Psoas muscle (tissue), 8 donors: ENCODE data around the gene HMGCS1. TPM values are rescaled to one million over a fixed set of nuclear protein-coding genes. Genes with fewer than 3 reads are reported as not detected.

Experiments
- ATAC-seq, 4 donors: fragments of 200-7000 bp; cut with Tn5 transposase; one replicate each; pipeline ENCODE4 v1.9.1; 2020; ENCODE audit warnings: moderate library complexity in 3 of 4, mild to moderate bottlenecking in 2 of 4
- DNase-seq, 2 donors: peaks; one replicate each; pipeline ENCODE4 v3.0.0-alpha.2; 2020
- H3K27ac ChIP-seq: fragments of 200-600 bp; one replicate; pipeline ENCODE4 v1.8.0; 2022
- H3K27me3 ChIP-seq, 3 donors: fragments of 200-600 bp in 1 of 3; one replicate each; pipeline versions ENCODE4 v1.6.1 to v1.8.0; 2013 to 2022; ENCODE audit warnings: low read length in 2 of 3, mild to moderate bottlenecking in 2 of 3, moderate library complexity in 1 of 3; ENCODE audit not compliant: insufficient read depth in 3 of 3
- H3K36me3 ChIP-seq, 2 donors: fragments of 200-600 bp in 1 of 2; one replicate each; pipeline versions ENCODE4 v1.6.1 to v1.8.0; 2013 to 2022; ENCODE audit warnings: low read depth in 1 of 2, mild to moderate bottlenecking in 1 of 2, moderate library complexity in 1 of 2; ENCODE audit not compliant: insufficient read depth in 1 of 2
- H3K4me1 ChIP-seq: fragments of 200-600 bp; one replicate; pipeline ENCODE4 v1.8.0; 2022
- H3K4me3 ChIP-seq: fragments of 200-600 bp; one replicate; pipeline ENCODE4 v1.8.0; 2022; ENCODE audit warnings: mild to moderate bottlenecking
- H3K9me3 ChIP-seq: fragments of 200-600 bp; one replicate; pipeline ENCODE4 v1.8.0; 2022
- CTCF ChIP-seq: fragments of 200-600 bp; IDR thresholded peaks from one replicate; pipeline ENCODE4 v1.8.0; 2022; ENCODE audit warnings: antibody characterized with exemption
- WGBS, 3 donors: extraction: QIAGEN DNeasy Blood & Tissue Kit; methylation state at CpG; one replicate each; pipeline versions ENCODE4 v1.1.6 to v1.1.7; 2013; 5-methylcytosine and 5-hydroxymethylcytosine counted together
- intact Hi-C, 2 donors: fragments of 100-400 bp; cut with DNase I; formaldehyde crosslinking; loops; one replicate each; pipeline versions ENCODE4 v1.11.0 to v1.14.2; 2022
- polyA plus RNA-seq, 3 donors: library from polyadenylated mRNA; stranded (reverse); fragments of 200-250 nt; gene quantifications; one replicate each; pipeline ENCODE4 v1.2.3, GENCODE V29; 2013
- total RNA-seq, 4 donors: library from RNA; stranded (reverse); fragmentation: NEBNext Ultra II Directional in 2 of 4; extraction: Animal tissue kit (Norgen Biotek cat#: 25700) in 2 of 4; gene quantifications; one replicate each; pipeline versions ENCODE4 v1.2.1 to v1.2.4, GENCODE V29; 2021 to 2023
- donor health status: healthy with polysubstance abuse.
- donor health status: DM: no; HTN: no; CAD: no; lungs with moderate emphysema.
- donor health status: Bipolar disorder and iron deficiency.
- donor health status: healthy.
- donor health status: DM: yes; HTN: yes; CAD: no.
- donor health status: DM: no; HTN: no; CAD: no.
- donor health status: DM: no; HTN: no; CAD: no.
- donor health status: DM: yes; HTN: yes; CAD: no.

The HMGCS1 gene
- total and polyA plus RNA-seq, 7 donors = 7.6 to 22.6 (median 14.7) TPM

GRCh38 chr5:43348861-43349363 lies 35.7 kb upstream of the HMGCS1 start:
- no peak for ATAC-seq

DNA sequence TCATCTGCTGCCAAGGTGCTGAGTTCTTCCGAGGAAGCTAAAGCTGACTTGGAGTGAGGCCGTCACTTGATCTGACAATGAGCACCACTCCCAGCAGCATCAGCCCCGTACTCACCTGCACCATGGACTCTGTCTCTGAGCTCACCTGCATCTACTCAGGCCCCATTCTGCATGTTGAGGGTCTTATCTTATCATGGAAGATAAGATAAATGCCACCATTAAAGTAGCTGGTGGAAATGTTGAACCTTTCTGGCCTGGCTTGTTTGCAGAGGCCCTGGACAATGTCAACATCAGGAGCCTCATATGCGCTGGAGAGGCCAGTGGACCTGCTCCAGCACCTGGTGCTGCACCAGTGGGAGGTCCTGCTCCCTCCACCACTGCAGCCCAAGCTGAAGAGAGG lies 35.0 kb upstream of the HMGCS1 start:
- H3K36me3 ChIP-seq = no peaks in the 10 kb centered on the region
- 82 to 93% (median 87%) methylated on average over 4 of the region's 4 CpGs for WGBS, 3 donors
- no peak overlapping the region for H3K4me3 ChIP-seq
- H3K4me1 ChIP-seq = no peaks in the 10 kb centered on the region
- no peak overlapping the region for H3K27ac ChIP-seq
- H3K27me3 ChIP-seq = peaks cover 0 to 4% (median 0%) of the 10 kb centered on the region in 3 donors
- TF ChIP-seq CTCF = no peak
- intact Hi-C loops = no loop called here
- DNase-seq (no peak), ATAC-seq (no peak)
- no peaks in the 10 kb centered on the region for H3K9me3 ChIP-seq

More at GRCh38 chr5:43348861-43349363, 35.7 kb upstream of the HMGCS1 start:
- WGBS, 3 donors = 86 to 91% (median 88%) methylated on average over 1 of the region's 1 CpG
- Histone ChIP-seq H3K27ac (no peak overlapping the region), H3K4me1 (no peaks in the 10 kb centered on the region), H3K36me3 (no peaks in the 10 kb centered on the region), H3K4me3 (no peak overlapping the region), H3K9me3 (no peaks in the 10 kb centered on the region), H3K27me3 (peaks cover 0 to 4% (median 0%) of the 10 kb centered on the region in 3 donors)
- intact Hi-C loops = no loop called here
- no peak for DNase-seq
- TF ChIP-seq CTCF = no peak

- Histone ChIP-seq H3K4me3 (no peak overlapping the region), H3K27ac (no peak overlapping the region), H3K36me3 (no peaks in the 10 kb centered on the region), H3K27me3 (peaks cover 0 to 5% (median 3%) of the 10 kb centered on the region in 3 donors), H3K4me1 (no peaks in the 10 kb centered on the region), H3K9me3 (no peaks in the 10 kb centered on the region)
- intact Hi-C loops = no loop called here
- no peak for DNase-seq
- no peak for ATAC-seq
- TF ChIP-seq CTCF = no peak
- WGBS, 3 donors = 69 to 94% (median 80%) methylated on average over 1 of the region's 1 CpG
Measured at GRCh38 chr5:43338862-43339261, 25.6 kb upstream of the HMGCS1 start.

GRCh38 chr5:43336159-43336558 lies 22.9 kb upstream of the HMGCS1 start:
- no peaks in the 10 kb centered on the region for H3K36me3 ChIP-seq
- H3K27me3 ChIP-seq = peaks cover 0 to 5% (median 3%) of the 10 kb centered on the region in 3 donors
- H3K4me1 ChIP-seq = no peaks in the 10 kb centered on the region
- intact Hi-C loops = no loop called here
- H3K27ac ChIP-seq = no peak overlapping the region
- H3K4me3 ChIP-seq = no peak overlapping the region
- DNase-seq (no peak), ATAC-seq (no peak)
- H3K9me3 ChIP-seq = no peaks in the 10 kb centered on the region
- 84 to 92% (median 90%) methylated on average over 2 of the region's 2 CpGs for WGBS, 3 donors
- no peak for TF ChIP-seq CTCF

DNA sequence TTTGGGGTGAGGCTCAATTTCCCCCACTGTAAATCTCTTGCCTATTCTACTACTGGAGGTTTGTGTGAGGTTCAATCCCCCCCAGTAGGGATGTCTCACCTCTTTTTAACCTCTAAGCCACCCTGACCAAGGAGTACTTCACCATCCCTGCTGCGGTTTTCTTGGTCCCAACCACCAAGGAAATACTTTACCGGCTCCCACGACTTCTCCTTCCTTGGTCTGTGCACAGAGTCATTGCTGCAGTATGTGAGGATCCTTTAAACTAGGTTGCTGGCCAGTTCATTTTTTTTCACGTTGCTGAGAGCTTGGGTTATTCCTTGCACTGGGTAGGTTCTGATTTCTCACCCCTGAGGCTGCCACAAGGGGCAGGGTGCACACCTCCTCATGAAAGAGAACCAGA lies 22.5 kb upstream of the HMGCS1 start:
- no peaks in the 10 kb centered on the region for H3K36me3 ChIP-seq
- H3K4me3 ChIP-seq = no peak overlapping the region
- no peak for ATAC-seq
- intact Hi-C loops = no loop called here
- H3K4me1 ChIP-seq = no peaks in the 10 kb centered on the region
- no peaks in the 10 kb centered on the region for H3K9me3 ChIP-seq
- 58 to 72% (median 70%) methylated on average over 4 of the region's 4 CpGs for WGBS, 3 donors
- no peak overlapping the region for H3K27ac ChIP-seq
- no peak for TF ChIP-seq CTCF
- peaks cover 0 to 5% (median 3%) of the 10 kb centered on the region in 3 donors for H3K27me3 ChIP-seq
- no peak for DNase-seq
